NCI-H1694 treated with DMSO at 0.1 percent for 48 hours (cell line): ENCODE results near the gene MGAT5.

ENCODE experiments used
- DNase-seq: peaks from one replicate; lab custom pipeline; 2025; lab: John Stamatoyannopoulos, UW

MGAT5 gene

DNA sequence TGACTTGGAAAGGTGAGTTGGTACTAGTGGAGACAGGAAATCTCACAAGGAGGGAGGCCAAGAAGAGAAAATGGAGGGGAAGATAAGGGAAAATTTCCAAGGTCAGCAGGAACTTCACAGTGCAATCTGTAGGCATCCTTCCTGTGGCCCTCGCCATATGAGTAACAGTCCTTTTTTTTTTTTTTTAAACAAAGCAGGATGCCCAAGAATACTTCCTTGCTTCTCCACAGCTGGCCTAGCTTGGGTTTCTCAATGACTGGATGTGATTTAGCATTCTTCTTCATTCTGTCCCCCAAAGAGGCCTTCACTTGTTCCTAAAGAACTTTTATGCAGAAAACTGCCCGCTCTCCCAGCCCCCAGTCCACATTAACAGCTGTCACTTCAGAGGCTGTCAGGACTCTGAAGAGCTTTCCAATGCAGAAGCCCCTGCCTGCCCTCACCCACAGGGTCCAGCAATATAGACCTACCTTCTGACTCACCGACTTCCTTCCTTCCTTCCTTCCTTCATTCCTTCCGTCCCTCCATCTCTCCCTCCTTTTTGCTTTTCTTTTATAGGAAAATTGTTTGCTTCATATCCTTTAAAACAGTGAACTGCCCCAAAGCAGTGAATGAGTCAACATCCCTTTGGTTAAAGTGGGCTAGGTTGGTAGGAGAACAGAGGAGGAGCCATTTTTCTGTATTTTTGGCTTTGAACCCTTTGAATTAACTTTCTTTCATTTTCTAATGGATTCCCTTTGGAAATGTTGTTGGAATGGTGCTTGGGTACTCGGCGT, 172.0 kb downstream of the MGAT5 start:
- no peak for DNase-seq

DNA sequence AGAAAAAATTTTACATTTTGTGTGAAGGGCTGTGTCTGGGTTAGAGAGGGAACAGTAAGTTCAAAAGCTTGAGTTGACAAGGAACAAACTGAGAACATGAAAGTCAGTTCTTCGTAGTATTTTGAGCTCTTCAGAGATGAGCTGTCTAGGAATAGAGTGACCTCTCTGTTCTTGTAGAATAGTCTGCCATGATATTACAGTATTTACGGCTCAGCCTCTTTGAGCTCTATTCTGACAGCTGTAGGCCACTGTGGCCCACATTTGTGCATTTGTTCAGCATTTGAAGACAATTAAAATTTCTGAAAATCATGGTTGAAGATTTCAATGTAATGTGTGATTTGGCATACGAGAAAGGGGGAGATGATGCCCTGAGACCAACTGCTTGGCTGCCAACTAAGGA, 172.8 kb downstream of the MGAT5 start:
- no peak for DNase-seq

DNA sequence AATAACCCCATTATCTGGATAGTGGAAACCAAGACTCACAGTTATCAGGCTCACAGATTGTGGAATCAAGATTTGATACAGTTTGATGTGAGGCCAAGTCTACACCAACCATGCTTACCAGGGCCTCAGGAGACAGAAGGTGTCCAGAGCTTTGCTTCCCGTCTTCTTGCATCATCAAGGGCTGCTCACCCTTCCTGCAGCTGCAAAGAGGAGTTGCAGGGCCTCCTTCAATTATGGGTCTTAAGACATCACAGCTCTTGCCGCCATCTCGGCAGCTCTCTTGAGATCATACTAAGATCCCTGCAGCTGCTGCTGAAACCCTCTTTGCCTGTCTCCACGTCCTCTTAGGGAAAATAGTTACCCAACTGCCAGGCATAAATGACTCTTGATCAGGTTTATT, 176.0 kb downstream of the MGAT5 start:
- no peak for DNase-seq

DNA sequence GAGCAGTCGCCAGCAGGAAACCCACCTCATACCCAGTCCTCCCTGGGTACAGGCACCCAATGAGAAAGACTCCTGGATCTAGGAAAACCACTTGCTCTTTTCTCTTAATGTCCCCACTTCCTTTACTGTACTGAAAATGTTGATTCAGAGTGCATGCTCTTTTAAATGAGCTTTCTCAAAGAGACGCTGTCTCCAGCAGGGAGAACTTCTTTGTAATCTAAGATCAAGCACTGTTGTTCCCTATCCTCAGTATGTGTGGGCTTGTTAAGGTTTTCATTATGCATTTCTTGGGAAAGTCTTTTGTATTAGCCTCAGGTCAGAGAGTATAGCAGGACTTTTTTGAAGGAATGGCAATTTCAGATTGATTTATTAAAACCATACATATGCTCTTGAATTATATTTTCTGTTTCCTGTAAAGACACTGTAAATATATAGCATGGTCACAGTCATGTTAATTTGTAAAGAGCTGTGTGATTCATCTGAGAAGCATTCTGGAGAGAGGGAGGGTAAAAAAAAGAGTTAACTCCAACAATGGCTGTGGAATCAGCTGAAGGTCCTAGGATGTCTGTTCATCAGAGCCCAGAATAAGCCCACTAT, 178.1 kb downstream of the MGAT5 start:
- DNase-seq, result no peak

DNA sequence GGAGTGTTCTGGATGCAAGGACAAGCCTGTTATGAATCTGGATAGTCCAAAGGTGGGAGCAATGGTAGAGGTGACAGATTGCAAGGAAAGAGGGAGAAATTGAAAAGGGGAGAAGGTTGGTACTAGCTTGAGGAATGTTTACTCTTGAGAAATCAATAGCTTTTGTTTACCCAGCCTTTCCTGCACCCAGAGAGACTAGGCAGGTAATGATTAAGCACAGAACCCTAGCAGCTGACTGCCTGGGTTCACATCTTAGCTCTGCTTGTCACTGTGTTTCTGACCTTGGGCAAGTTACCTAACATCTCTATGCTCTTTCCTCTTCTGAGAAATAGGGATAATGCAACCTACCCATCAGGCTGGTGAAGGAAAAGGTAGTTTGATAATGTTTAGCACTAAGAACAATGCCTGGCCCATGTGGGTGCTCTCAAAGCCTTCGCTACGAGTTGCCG, 178.6 kb downstream of the MGAT5 start:
- no peak for DNase-seq

DNA sequence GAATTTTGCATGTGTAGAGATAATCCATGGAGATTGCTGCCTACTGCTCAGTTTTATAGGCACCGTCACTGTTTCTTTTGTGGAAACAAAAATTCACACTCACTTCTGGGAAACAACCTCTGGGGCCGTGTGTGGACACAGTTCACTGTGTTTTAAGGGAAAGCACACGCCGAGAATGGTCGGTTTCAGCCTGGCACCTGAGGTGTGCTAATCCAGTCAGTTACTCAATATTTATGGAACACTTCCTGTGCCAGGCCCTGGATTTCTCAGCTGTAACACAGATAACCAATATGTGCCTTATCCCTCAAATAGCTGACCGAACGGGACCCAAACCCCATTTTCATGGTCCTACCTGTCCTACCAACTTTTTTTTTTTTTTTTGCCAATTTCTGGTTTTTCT, 179.6 kb downstream of the MGAT5 start:
- DNase-seq, result no peak

DNA sequence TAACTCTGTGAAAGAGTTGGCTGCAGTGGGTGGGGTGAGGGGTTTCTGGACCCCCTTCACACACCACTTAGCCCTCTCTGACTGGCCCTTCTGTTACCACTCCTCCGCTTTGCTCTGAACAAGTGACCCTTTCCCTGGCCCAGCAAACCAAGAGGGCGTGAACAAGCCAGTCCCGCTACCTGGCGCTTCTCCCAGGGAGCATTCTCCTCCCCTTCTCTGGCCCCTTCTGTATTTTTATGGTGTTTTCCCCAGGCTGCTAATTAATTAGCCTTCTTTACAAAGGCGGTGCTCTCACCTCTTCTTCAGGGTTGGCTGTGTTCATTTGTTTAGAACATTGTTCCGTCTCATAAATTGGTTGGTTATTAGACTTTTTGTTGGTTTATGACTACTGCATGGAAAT, 180.1 kb downstream of the MGAT5 start:
- no peak for DNase-seq

DNA sequence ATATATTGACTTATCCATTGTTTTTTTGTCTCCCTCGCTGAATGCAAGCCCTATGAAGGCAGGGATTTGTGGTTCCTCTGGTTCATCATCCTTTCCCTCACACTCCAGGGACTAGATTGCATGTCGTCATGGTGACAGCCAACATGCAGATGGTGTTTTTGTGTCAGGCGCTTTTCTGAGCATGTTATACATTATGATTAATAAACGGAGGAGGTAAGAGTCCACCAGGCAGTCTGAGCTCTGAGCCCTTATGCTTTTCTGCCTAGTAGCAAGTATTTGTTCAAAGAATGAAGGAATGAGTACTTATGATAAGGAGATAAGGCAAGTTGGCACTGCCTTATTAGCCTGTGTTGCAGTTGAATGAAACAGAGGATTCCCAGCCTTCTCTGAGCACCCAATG, 181.6 kb downstream of the MGAT5 start:
- DNase-seq, result peak; percentile 10

DNA sequence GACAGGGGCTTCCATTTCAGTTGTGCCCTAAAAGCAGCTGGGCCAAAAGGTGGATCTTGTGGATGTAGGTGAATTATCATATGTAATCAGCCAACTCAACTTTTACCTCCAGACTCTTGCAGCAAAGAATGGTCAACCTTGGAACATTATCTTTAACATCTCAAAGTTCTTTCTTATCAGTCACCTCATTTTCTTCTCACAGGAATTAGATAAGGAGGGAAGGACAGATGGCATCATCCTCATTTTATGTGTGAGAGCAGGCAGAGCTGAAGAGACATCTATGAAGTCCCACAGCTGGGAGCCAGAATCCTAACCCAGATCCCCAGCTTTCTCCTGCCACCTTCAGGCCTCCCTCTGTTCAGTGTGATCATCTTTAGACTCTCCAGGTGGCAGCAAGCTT, 182.1 kb downstream of the MGAT5 start:
- no peak for DNase-seq

DNA sequence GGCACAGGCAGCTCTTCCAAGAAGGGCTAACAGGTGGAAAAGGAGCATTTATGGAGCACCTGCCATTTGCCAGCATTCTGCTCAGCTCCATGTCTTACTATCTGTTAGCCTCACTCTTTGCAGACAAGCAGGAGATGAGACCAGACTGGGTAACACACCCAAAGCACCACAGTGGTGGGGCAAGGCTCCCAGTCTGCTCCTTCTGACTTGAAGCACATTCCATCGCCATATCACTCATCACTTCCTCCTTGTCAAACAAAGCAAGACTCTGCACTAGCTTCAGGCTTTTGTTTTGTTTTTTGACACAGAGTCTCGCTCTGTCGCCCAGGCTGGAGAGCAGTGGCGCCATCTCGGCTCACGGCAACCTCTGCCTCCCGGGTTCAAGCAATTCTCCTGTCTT, 182.8 kb downstream of the MGAT5 start:
- no peak for DNase-seq

DNA sequence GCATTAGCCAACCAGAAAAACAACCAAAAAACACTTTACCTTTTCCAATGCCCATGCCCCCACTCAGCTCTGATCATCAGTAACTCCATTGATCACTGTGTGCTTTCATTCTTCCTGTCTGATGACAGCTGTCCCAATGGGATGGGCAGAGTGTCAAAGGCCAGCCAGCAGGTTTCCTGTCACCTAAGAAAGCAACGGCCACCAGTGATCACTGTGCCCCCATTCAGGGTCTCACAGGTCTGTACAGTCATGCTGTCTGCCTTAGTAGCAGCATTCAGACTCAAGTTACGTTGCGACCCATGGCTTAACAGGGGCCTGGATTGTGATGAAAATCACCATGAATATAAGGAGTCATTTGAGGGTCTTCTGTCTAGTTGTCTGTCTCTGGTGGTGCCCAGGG, 184.5 kb downstream of the MGAT5 start:
- DNase-seq, result no peak

DNA sequence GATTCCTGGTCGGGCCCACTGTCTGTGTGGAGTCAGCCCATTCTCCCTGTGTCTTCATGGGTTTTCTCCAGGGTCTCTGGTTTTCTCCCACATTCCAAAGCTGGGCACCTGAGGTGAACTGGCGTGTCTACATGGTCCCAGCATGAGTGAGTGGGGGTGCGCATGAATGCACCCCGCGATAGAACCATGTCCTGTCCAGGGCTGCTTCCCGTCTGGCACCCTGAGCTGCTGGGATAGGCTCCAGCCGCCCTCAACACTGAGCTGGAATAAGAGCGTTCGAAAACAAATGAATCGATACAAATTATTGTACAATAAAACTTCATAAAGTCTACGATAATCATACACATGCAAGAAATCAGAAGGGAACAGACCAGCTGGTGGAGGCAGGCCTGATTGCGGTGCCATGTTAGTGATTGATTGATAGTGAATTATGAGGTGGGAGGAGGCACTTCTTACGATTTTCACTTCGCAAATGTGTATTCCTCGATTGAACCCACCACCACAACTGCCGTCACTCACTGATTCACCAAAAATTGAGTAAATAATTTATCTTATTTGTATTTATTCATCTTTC, 186.6 kb downstream of the MGAT5 start:
- no peak for DNase-seq

DNA sequence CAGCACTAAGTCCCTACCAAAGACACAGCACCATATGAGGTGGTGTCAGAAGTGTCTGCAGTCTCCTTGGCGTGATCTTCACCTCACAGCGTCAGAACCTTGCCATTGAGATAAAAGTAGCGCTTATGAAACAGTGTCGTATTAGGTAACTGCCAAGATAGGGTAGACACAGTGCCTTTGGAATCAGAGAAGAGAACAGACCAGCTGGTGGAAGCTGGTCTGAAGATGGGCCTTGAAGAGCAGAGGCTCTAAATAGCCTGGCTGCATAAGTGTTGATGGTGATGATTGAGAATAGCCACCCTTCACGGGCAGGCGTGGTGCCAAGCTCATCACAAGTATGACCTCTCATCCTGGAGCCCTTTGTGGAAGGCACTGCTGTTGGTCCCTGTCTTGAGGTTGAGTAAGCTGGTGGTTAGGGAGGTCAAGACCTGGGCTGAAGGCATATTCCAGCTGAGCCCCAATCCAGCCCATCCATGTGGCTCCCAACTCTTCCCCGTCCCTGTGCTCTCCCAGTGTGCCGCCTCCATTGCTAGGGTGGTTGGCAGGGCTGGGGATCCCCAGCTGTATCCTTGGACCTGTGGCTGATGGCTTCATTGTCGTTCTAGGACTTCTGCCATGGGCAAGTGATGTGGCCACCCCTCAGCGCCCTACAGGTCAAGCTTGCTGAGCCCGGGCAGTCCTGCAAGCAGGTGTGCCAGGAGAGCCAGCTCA, 187.4 kb downstream of the MGAT5 start:
- DNase-seq, result no peak

DNA sequence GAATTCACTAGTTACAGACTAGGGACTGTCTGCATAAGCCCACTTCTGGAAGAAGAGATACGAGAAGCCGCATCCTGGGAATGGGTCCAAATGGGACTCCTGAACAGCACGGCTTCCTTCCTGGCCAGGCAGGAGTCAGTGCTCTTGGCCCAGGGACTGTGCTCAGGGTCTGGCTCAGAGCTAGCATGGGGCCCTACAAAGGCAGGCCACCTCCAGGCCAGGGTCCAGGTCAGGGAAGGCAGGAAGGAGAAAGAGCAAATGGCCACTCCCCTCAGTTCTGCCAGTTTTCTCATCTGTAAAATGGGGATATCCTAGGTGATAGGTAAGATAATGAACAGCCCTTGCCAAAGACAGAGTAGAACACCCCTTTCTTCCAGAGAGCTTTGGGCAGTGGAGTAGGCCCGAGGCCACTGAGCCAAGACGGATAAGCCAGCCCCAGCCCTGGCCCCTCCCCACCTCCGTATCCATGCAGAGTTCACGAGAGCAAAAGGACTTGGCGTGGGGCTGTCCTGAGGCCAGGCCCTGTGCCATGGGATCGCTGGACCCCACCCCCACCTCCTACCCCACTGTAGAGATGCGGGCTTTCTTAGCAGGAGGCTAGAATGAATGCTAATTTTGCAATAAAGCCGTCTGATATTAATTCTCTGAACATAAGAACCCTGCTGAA, 190.1 kb downstream of the MGAT5 start:
- DNase-seq, result no peak

DNA sequence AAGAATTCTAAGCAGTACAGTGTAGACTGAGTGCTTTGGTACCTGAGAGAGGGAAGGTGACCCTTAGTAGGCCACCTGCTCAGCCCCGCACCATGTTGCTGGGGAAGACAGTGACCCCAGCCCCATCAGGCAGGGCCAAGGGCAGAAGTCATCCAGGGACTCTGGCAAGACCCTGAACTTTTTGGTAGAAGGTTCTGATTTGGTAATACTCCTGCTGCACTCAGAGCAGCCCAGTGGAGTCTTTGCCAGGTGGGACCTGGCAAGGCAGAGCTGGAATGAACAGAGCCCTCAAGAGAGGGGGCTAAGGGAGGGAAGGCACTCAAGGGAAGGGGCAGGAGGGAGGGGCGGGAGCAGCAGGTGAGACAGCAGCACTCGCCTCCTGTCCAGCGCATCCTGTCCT, 191.2 kb downstream of the MGAT5 start:
- no peak for DNase-seq

DNA sequence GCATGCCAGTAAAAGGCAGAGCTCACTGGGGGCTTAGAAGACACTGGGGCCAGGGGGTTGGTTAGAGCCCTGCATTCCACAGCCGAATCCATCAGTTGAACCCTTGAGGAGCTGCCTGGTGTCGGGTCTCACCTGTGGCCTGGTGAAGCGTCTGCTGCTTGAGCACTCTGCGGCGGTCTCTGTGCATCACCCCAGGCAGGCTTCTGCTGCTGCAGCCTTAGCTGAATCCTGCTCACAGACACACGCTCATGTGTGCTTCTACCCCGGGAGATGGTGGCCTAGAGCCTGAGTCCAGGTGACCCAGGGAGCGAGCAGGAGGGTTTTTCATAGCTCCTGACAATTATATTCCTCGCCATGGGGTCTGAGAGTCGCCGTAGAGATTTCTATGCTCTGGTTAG, 192.1 kb downstream of the MGAT5 start:
- DNase-seq, result peak; percentile 71

DNA sequence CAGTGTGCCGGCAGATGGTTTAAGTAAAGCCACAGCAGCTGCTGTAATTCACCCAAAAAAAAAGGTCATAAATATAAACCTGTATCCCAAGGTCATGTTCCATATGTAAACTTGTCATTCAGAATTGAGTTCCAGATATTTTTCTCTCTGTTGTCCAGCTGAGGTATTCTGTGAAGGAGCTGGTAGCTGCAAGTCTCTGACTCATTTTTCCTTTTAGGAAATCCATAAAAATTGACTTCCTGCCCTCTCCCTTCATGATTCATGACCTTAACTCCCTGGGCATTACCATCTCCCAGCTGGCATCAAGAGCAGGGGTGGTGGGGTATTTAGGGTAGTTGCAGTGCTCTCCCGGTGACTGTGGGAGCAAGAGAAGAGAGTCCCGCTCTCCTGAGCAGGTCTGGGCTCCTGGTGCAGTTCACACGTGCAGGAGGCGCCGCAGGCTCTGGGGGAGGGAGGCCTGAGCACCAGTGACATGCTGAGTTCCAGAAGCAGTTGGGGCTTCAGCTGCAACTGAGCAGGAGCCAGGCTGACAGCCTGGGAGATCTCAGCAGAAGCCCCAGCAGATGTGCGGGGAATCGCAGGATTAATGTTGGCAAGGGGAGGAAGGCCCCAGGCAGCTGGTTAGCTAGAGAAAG, 192.6 kb downstream of the MGAT5 start:
- DNase-seq, result peak; percentile 94

DNA sequence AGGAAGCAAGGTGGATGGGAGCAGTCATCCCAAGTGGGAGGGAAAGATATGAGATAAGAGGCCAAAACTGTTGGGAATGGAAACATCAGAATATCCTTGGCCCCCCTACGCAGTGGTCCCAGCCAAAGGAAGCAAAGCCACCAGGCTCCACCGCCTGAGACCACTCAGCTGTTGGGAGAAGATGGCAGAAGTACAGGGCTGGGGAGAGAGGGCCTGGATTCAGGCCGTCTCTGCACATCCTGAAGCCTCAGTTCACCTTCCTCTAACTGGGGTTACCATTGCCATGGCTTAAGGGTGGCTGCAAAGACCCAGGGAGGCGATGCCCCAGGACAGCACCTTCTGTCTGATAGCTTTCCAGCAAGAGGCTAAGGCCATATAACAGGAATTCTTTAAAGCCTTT, 193.8 kb downstream of the MGAT5 start:
- DNase-seq, result no peak

DNA sequence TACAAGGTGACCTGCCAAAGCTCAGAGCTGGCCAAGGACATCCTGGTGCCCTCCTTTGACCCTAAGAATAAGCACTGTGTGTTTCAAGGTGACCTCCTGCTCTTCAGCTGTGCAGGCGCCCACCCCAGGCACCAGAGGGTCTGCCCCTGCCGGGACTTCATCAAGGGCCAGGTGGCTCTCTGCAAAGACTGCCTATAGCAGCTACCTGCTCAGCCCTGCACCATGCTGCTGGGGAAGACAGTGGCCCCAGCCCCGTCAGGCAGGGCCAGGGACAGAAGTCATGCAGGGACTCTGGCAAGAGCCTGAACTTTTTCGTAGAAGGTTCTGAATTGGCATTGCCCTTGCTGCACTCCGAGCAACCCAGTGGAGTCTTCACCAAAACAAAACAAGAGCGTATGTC, 194.8 kb downstream of the MGAT5 start:
- no peak for DNase-seq

DNA sequence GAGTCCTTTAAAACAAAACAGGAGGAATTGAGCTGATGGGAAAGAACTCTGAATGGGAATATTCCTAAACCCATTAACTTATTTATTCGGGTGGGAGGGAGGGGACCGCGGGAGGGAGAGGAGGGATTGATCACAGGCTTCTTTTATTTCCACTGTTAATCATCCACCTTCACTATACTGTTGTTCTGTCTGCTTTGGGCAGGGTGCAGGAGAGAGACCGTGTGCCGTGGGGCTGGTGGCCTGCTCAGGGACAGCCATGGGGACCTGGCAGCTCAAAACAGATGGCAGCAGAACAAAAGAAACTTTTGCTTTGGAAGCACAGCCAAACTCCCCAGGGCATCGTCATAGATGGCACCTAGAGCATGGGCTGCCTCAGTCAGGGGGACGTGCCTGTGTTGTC, 195.3 kb downstream of the MGAT5 start:
- DNase-seq, result no peak

DNA sequence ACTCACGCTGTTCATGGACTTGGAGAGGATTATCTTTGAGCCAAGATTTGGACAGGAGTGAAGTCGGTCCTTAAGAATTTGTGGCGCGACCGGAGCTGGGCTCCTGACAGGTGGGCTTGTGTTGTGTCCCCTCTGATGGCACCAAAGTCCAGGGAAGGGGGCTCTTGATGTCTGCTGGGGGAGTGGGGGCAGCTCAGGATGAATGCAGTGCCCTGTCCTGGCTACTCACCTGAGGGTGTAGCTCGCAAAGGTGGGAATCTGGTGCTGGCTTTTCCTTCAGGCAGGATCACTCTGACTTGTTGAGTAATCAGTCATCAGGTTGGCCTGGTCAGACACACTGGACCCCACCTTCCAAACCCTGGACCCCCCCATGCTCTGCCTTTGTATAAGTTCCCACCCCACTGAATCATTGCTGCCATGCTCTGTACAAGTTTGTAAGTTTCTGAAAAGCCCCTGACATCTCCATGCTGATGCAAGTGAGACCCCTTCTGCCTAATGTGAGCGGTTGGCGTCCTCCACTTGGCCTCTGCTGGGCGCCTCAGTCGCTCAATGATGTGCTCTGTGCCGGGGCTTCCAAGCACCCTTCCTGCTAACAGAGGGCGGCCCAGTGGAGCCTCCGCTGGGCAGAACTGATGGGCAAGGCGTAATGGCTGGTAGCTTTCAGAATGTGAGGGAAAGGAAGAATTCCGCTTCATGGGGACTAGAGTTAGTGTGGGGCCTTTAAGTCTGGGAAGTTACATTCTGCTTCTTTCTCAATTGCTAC, 196.1 kb downstream of the MGAT5 start:
- no peak for DNase-seq
